CD4-positive, alpha-beta T cell treated with Interleukin-17A for 1 hour (primary cell): ENCODE data around the gene ATAT1.
"Not testable (repeated sequence)": the region's sequence is repeated elsewhere in the genome, so short reads cannot be mapped to it uniquely, and the experiment has no call there.

ENCODE experiments used
- DNase-seq: peaks from one replicate; pipeline ENCODE4 v3.0.0-alpha.2; 2020

Gene ATAT1

GRCh38 chr6:30654798-30655742 is 28.4 kb downstream of the ATAT1 start:
- DNase-seq = no peak

DNA sequence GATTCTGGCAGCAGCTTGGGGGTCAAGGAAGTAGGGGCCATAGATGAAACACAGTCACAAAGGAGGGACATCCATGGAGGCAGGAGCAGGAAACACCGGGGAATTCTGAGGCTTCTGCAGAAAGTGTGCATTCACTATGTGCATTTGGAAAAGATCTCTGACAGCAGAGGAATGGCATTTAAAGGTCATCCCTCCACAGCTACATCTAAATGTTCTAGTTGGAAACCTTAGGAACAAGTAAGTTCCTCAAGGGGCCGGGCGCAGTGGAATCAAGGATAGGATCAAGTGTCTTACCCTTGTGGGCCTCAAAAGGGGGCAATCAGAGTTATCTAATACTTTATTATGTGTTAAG is 29.0 kb downstream of the ATAT1 start:
- no peak for DNase-seq

DNA sequence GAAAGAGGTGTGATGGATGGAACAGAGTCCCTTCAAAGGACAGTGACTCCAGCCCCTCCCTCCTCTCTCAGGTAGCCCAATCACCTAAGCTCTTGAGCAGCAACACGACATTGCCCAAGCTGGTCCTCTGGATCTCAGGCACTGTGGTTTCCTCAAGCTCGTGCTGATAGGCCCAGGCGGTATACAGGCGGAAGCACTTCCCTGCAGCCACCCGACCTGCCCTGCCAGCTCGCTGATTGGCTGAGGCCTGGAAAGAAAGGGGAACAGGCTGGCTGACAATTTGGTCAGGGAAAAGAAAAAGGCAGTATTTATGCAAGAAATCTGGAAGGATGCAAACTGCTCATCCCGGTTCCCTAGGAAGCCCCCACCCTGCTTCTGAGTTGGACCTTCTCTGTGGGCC is 29.8 kb downstream of the ATAT1 start:
- DNase-seq = no peak

- no peak for DNase-seq
Observed at GRCh38 chr6:30657454-30657853, 30.8 kb downstream of the ATAT1 start.

DNA sequence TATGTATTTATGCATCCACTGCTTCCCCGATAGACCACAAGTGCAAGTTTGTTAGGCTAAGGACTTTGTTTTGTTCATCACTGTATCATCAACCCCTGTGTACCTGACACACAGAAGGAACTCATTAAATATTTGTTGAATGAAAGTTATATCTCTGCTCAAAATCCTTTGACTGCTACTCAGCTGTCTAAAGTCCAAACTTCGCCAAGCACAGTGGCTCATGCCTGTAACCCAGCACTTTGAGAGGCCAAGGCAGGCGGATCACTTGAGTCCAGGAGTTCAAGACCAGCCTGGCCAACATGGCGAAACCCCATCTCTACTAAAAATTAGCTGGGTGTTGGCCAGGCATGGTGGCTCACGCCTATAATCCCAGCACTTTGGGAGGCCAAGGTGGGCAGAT is 31.2 kb downstream of the ATAT1 start:
- DNase-seq = not testable (repeated sequence)

- DNase-seq = no peak
Observed at GRCh38 chr6:30664994-30665767, 38.5 kb downstream of the ATAT1 start.

- DNase-seq = not testable (repeated sequence)
Observed at GRCh38 chr6:30666300-30666699, 39.6 kb downstream of the ATAT1 start.

GRCh38 chr6:30670760-30671527 is 44.3 kb downstream of the ATAT1 start:
- no peak for DNase-seq

- peak; percentile 95 for DNase-seq
Observed at GRCh38 chr6:30672445-30673253, 46.0 kb downstream of the ATAT1 start, which contains the start of gene DHX16. Gene DHX16 (minus strand): TSS chr6:30673006. CDS start chr6:30672841, 165 bp downstream.

- DNase-seq = no peak
Observed at GRCh38 chr6:30676660-30677285, 50.1 kb downstream of the ATAT1 start.

DNA sequence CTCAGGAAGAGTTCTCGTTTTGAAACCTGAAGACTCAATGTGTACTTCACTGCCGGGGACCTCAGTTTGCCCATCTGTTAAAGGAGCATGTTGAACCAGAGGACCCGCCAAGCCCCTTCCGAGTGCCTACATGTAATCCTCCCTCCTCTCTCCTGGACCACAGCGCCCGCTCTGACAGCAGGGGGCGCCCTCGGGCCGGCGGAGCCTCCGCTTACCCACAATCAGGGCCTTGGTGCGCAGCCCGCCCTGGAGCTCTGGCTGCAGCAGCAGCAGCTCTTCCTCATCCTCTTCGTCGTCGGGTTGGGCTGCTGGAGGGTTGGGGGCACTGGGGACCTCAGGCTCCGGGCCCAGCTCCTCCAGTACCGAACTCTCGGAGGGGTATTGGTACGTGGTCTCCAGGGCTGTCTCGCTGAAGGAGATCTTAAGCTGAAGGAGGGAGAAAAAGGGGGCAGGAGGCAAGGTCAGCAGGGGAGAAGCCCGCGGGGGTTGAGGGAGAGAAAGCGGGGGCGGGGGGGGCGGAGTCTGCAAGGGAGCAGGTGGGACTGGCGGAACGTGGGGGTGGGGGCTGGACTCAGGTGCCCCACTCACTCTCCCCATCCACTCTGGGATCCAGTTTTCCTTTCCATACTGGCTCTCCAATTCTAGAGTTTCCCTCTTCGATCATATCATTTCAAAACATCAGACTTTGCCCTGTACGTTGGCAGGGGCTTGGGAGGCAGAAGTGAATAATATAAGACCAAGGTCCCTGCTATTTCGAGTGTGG is 52.5 kb downstream of the ATAT1 start:
- peak; percentile 92 for DNase-seq

DNA sequence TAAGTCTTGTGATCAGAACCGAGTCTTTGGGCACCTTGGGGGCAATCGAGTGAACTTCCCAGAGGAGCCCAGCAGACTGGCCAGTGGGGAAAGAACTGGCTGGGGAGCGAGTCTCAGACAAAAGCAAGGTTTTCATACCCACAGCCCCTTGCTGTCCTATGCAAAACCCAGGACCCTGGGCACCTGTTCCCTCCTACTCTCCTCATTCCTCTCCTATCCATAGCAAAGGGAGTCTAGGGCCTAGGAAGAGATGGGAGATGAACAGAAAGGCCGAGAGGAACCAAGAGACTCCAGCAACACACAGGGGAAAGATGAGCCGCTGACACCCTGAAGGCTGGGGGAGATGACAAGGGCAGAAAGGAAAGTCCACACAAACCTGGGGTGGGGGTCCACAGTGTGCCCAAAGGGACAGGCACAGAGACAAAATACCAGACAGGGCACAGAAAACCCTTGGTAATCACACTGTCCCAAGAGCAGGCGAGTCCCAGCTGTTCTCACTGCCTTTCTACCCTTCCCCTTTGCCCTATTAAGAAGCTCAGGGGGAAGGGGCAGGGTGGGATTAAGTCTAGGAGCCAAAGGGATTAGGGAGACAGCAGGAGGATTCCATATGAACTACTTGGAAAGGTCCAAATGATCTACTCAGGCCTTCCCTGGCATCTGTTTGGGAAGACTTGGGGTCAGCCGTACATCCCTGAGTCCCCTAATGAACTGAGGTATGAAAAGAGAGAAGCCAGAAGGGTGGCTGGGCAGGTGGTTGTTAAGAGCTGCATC is 53.3 kb downstream of the ATAT1 start:
- no peak for DNase-seq

DNA sequence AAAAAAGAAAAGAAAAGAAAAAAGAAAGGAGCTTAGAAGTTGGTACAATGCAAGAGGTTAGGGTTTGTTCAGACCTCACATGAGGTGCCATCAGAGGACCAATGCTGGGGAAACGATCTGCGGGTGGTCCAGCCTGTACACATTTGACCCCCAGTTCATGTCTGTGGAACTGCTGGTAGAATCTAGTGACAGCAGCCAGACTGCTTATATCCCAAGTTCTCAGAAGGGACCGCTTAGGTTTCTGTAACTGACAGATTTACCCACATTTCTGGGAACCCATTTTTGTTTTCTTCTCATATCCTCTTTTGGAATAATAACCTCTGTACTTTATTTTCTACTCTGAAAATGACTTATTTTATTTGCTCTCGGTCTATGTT is 55.1 kb downstream of the ATAT1 start:
- no peak for DNase-seq

DNA sequence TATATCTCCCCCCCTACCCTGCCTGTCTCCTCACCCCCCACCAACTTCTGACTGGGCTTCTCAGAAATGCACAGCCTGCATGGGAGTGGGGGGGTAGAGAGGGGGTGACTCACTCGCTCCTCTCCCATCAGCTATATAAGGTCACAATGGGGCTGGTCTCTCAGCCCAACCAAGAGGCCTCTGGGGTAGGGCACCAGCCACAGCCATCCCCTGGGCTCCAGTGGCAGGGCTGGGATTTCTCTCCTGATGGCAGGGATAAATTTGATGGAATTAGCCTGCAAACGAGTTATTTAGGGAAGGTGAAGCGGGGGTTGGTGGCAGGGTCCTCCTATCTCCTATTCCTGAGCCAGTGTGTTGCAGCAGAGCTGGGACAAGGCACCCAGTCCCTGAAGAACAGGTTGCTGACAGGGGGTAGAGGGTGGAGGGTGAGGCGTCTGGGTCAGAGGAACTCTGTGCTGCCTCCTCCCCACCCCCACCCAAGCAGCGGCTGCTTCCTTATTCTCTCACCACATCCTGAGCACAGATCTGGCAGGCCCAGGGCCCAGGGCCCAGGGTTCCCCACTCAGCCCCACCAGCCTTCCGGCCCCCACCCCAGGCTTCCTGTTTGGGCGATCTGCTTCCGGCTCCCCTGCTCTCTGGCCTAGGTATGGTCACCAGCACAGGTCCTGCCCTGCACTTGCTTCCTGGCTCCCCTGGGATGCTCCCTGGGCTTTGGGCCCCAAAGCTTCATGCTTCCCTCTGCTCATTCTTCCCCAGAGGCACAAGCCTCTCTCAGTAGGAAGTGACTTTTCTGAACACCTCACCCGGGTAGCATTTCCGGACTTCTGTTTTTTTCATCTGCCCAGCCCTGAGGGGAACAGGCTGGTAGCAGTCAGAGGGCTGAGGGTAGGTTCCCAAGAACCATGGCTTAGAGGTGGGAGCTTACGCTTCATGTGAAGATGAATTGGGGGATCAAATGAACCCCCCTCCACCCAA is 55.8 kb downstream of the ATAT1 start:
- peak; percentile 90 for DNase-seq

GRCh38 chr6:30683183-30683979 is 56.7 kb downstream of the ATAT1 start:
- DNase-seq = no peak

GRCh38 chr6:30683980-30684338 is 57.3 kb downstream of the ATAT1 start:
- no peak for DNase-seq

GRCh38 chr6:30684386-30685156 is 57.9 kb downstream of the ATAT1 start:
- peak; percentile 64 for DNase-seq
